Measurements from ENCODE around the gene PPP1R14D.
A peak's percentile ranks its signal among the peaks of the same experiment; 100 is the strongest.

PPP1R14D gene

DNA sequence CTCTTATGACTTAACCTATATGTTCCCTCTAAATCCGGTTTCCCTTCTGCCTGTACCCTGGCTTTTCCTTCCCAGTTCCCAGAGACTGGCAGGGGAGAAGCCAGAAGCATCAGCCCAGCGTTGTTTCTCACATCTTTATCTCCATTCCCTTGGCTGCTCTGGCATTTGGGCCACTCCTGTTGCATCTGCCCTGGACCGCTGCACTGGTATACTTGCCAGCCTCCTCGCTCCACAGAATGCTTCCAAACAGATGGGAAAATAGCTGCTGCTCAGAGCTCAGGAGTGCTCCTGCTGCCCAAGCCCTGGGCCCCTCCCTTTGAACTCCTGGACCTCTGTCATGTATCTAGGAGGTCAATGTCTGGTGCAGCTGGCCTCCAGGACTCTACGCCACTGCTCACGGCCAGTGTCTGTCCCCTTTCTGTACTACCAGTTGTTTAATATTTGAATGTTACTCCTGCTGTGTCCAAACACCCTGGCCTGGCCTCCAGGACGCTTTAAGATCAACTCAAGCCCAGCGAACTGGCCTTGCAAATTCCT, 22.1 kb upstream of the PPP1R14D start:
- no peak for DNase-seq

DNA sequence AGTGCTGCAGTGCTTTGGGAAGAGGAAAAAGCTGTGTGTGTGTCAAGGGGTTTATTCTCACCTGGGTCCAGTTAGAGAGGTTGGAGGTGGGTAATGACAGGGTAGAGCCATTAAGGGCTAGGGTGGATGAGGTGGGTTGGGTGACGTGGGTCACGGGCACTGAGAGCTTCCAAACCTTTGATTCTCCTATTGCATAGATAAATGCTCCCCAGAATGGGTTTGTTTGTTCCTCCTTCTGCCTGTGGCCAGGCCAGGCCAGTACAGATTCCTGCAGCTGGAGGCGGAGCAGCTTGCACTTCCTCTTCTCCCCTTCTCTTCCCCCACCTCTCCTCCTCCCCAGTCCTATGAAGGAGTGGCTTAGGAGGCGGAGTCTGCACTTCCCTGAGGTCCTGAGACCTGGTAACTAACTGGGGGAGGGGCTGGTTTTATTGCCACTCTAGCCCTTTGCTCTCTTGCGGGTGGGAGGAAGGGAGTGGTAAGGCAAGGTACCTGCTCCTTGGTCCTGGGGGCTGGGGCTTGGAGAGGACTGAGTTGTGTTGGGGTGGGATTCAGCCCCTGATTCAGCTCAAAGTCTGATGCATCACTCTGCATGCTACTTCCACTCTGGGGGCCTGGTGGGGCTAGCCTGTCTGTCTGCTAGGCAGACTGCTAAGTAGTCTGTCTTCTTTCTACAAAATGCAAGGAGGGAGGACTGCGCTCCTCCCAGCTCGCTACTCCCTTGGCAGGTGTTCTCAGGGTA, 18.9 kb upstream of the PPP1R14D start:
- peak; percentile 44 for DNase-seq

DNA sequence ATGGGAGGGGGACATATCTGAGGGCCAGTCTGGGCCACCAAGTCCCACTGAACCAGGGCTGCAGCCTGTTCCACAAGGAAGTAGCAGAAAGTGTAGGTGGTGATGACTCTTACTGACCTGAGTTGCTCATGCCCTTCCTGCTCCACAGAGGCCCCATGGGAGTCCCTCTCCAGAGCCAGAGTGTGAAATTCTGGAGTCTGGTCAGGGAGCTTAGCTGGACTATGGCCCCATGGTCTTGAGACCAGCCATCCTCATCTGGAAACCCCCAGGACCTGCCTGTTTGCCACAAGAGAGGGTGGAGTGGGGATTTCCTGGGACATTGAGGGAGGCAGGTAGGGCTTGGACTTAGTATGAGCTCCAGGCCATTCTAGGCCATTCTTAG, 18.3 kb upstream of the PPP1R14D start:
- no peak for DNase-seq

- no peak for DNase-seq
Measured at GRCh38 chr15:40845511-40846284, 17.2 kb upstream of the PPP1R14D start.

DNA sequence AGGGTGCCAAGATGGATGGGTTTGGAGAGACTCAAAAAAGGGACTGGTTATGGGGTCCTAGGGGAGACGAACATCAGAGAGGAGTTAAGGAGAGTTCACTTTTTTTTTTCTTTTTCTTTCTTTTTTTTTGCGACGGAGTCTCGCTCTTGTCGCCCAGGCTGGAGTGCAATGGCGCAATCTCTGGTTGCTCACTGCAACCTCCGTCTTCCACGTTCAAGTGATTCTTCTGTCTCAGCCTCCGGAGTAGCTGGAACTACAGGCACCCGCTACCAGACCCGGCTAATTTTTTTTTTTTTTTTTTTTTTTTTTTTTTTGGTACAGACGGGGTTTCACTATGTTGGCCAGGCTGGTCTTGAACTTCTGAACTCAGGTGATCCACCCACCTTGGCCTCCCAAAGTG, 16.5 kb upstream of the PPP1R14D start:
- DNase-seq, result no peak

GRCh38 chr15:40844696-40845030, 16.2 kb upstream of the PPP1R14D start:
- DNase-seq, result no peak

DNA sequence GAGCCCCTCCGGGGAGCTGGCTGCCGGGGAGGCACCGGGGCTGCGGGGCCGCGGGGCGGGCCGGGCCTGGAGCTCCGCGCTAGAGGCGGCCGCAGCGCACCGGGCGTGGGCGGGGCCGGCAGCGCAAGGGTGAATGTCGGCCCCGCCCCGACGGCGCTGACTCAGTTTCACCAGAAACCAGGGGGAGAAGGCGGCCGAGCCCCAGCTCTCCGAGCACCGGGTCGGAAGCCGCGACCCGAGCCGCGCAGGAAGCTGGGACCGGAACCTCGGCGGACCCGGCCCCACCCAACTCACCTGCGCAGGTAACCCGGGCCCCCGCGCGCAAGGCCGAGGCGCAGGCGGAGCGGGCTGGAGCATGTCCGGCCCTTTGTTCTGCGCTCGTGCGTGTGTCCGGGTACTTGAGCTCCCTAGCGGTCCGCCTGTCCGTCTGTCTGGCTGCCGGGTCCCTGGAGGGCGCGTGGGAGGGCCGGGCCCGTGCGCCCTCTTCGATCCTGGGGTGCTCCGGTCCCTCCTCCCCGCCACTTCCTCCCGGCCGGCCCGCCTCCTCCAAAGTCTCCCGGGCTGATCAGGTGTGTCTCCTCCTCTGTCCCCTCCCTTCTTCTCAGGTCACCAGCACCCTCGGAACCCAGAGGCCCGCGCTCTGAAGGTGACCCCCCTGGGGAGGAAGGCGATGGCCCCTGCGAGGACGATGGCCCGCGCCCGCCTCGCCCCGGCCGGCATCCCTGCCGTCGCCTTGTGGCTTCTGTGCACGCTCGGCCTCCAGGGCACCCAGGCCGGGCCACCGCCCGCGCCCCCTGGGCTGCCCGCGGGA, 15.6 kb upstream of the PPP1R14D start, which contains the start of gene SPINT1:
TSS of gene SPINT1 (plus strand) at position 164 of the 811 bp plus-strand sequence. CDS start at position 671, 507 bp downstream.
- no peak for DNase-seq

DNA sequence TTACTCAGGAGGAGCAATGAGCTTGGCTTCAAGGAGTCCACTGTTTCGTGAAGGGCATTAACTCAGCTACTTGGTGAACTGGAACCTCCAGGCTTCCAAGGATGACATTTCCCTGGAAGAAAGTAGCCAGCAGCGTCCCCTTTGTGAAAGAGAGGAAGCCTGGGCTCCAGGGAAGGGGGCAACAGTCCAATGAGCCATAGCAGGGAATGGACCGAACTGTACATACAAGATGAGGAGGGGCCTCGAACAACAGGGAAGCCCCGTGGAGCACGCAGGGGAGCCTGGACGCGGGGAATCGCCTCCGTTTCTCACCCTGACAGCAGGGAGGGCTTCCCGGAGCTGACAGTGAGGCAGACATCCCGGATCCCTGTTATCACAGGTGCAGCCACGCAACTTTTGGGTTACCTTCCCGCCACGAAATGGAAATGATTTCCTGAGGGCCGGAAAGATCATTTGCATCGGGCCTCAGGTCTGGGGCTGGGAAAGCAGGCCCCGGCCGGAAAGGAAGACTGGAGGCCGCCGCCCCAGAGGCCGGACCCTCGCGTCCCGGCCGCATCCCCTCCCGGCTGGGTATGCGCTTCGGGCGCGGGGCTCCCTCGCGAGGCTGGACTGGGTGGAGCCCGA, 14.9 kb upstream of the PPP1R14D start:
- DNase-seq, result no peak

DNA sequence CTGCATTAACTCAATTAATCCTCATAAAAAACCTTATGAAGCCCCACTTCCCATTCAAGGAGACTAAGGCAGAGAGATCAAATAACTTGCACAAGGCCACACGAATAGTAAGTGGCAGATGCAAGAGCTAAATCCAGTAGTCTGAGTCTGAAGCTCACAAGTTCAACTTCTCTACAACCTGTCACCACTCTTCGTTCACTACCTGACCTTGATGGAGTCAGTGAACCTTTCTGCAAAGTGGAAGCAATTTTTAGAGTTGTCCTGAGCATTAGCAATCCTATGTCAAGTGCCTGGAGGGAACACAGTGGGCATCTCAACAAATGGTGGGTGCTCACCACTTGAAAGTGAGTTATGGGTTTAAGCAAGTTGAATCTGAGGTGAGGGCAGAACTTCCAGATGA, 13.2 kb upstream of the PPP1R14D start:
- DNase-seq, result no peak

DNA sequence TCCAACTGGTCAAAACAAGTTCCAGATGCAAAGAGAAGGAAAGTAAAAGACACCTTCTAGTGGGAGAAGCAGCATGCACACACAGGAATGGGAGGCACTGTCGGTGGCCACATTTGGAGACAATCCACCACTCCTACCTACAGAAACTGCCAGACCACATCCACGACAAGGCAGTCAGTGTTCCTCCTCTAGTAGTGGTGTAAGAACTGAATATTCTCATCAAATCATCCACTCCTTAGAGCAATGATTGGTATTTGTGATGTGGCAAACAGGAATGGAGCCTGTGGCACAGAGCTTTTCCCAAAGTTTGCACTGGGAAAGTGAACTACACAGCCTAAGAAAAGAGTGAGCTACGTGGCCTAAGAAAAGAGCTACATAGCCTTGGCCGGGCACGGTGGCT, 10.2 kb upstream of the PPP1R14D start:
- DNase-seq, result no peak

DNA sequence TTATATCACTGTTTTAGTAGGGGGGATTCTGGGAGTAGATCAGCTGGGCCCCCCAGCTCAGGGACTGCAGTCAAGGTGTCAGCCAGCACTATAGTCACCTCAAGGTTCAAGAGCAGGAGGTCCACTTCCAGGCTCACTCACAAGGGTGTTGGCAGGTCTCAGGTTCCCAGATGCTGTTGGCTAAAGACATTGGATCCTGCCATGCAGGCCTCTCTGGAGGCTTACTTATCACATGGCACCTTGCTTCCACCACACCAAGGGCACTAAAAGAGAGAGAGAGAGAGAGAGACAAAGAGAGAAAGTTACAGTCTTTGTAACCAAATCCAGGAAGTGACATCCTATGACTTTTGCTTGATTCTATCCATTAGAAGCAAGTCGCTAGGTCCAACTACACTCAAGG, 7.5 kb upstream of the PPP1R14D start:
- DNase-seq, result no peak

- DNase-seq, result no peak
Measured at GRCh38 chr15:40832903-40833302, 4.4 kb upstream of the PPP1R14D start.

GRCh38 chr15:40831861-40832260, 3.4 kb upstream of the PPP1R14D start:
- no peak for DNase-seq

- peak; percentile 79 for DNase-seq
Measured at GRCh38 chr15:40830884-40831283, 2.4 kb upstream of the PPP1R14D start.

GRCh38 chr15:40829115-40829514, 607 bp upstream of the PPP1R14D start:
- DNase-seq, result no peak

- no peak for DNase-seq
Measured at GRCh38 chr15:40826423-40827075, 2.0 kb downstream of the PPP1R14D start.

- no peak for DNase-seq
Measured at GRCh38 chr15:40825661-40826422, 2.7 kb downstream of the PPP1R14D start.

DNA sequence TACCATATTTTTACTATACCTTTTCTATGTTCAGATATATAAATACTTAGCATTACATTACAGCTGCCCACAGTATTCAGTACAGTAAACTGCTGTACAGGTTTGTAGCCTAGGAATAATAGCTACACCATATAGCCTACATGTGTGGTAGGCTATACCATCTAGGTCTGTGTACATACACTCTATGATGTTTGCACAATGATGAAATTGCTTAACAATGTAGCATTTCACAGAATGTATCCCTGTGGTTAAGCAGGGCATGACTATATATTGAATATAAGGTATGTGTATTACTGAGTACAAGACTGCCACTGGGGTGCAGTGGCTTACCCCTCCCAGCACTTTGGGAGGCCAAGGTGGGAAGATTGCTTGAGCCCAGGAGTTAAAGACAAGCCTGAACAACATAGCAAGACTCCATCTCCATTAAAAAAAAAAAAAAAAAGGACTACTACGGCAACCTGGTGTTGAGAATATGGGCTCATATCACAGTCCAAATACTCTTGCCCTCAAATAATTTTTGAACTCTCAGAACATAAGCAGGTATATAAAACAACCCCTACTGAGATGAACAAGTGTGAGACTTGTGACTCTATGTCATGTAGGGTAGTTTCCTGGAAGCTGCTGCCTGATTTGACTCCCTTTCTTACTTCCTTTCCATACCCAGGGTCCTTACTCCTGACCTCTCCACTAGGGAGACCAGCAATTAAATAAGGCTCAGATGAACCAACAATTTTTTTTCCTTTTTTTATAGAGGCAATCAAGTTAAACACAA, 4.8 kb downstream of the PPP1R14D start:
- DNase-seq, result no peak

DNA sequence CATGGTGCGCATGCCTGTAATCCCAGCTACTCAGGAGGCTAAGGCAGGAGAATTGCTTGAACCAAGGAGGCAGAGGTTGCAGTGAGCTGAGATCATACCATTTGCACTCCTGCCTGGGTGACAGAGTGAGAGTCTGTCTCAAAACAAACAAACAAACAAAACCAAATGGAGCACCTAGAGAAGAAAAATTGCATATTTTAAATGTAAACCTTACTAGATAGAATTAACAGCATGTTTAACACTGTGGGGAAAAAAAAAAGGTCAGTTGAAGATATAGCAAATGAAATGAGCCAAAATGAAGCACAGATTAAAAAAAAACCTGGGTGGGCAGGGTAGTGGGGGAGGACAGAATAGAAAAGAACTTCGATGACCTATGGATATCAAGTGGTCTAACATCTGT, 7.3 kb downstream of the PPP1R14D start:
- DNase-seq, result no peak

DNA sequence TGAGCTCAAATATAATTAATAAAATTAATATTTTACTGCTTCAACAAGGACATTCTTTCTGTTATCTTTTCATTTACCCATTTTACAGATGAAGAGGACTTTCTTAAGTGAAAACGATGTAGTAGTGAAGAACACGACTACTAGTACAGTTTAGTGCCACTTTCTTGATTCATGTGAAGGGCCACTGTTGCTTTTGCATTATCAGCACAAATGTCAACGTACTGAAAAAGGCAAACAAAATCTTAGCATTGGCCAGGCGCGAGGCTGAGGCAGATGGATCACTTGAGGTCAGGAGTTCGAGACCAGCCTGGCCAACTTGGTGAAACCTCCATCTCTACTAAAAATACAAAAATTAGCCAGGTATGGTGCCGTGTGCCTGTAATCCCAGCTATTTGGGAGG, 9.5 kb downstream of the PPP1R14D start:
- no peak for DNase-seq

Data from DMS79 (cell line).